Keratinocyte (primary cell): ENCODE data around the gene SPATA24. TPM values are rescaled to one million over a fixed set of nuclear protein-coding genes. Genes with fewer than 3 reads are reported as not detected.

Experiments used
- DNase-seq: peaks from one replicate; pipeline ENCODE4 v3.0.0-alpha.2; 2011; ENCODE audit warnings: low read depth, missing footprints, low spot score
- FAIRE-seq: peaks from 2 replicates; lab custom pipeline; 2011; peaks lifted over from hg19 to GRCh38; lab: Jason Lieb, UNC
- H2AFZ ChIP-seq: 2 replicates; pipeline ENCODE4 v1.6.0; 2012; ENCODE audit warnings: low read length, control low read depth, inconsistent platforms; ENCODE audit not compliant: control insufficient read depth
- H3K27ac ChIP-seq: 2 replicates; pipeline ENCODE4 v1.5.1; 2011; ENCODE audit warnings: low read length; ENCODE audit not compliant: control insufficient read depth, insufficient read depth
- H3K27me3 ChIP-seq: 3 replicates; pipeline ENCODE4 v1.6.0; 2011; ENCODE audit warnings: low read length; ENCODE audit not compliant: control insufficient read depth, insufficient read depth; ENCODE audit errors: extremely low read depth
- H3K36me3 ChIP-seq, 2 experiments: 2 replicates in 1 of 2; 3 replicates in 1 of 2; pipeline ENCODE4 v1.5.1; 2011; ENCODE audit warnings: low read length in 2 of 2, mild to moderate bottlenecking in 1 of 2; ENCODE audit not compliant: control insufficient read depth in 2 of 2, insufficient read depth in 2 of 2; ENCODE audit errors: extremely low read depth in 1 of 2
- H3K4me1 ChIP-seq: 3 replicates; pipeline ENCODE4 v1.5.1; 2011; ENCODE audit warnings: low read length; ENCODE audit not compliant: control insufficient read depth, insufficient read depth; ENCODE audit errors: extremely low read depth
- H3K4me2 ChIP-seq: 3 replicates; pipeline ENCODE4 v1.6.0; 2011; ENCODE audit warnings: low read depth, low read length; ENCODE audit not compliant: control insufficient read depth, insufficient read depth; ENCODE audit errors: extremely low read depth
- H3K4me3 ChIP-seq, 3 experiments: fragments of 200-600 bp in 1 of 3; sonication (generic) in 1 of 3; 2 replicates in 2 of 3; 3 replicates in 1 of 3; pipeline ENCODE4 v1.5.1; 2011 to 2016; ENCODE audit warnings: low read length in 3 of 3, mild to moderate bottlenecking in 3 of 3, control low read depth in 2 of 3, inconsistent platforms in 1 of 3, low read depth in 1 of 3, mixed read lengths in 1 of 3, mixed run types in 1 of 3, moderate library complexity in 1 of 3; ENCODE audit not compliant: control insufficient read depth in 2 of 3, insufficient read depth in 2 of 3; ENCODE audit errors: extremely low read depth in 1 of 3
- H3K79me2 ChIP-seq: 2 replicates; pipeline ENCODE4 v1.6.0; 2012; ENCODE audit warnings: low read length; ENCODE audit not compliant: control insufficient read depth, insufficient read depth
- H3K9ac ChIP-seq: 3 replicates; pipeline ENCODE4 v1.6.0; 2011; ENCODE audit warnings: low read length; ENCODE audit not compliant: control insufficient read depth, insufficient read depth; ENCODE audit errors: extremely low read depth
- H3K9me1 ChIP-seq: 3 replicates; pipeline ENCODE4 v1.6.0; 2011; ENCODE audit warnings: low read length; ENCODE audit not compliant: control insufficient read depth, insufficient read depth; ENCODE audit errors: extremely low read depth
- H3K9me3 ChIP-seq: 2 replicates; pipeline ENCODE4 v1.5.1; 2012; ENCODE audit warnings: low read depth, low read length; ENCODE audit not compliant: control insufficient read depth
- H4K20me1 ChIP-seq: 3 replicates; pipeline ENCODE4 v1.6.0; 2011; ENCODE audit warnings: low read length; ENCODE audit not compliant: control insufficient read depth, insufficient read depth; ENCODE audit errors: extremely low read depth
- CTCF ChIP-seq, 3 experiments: IDR thresholded peaks in 1 of 3; conservative IDR thresholded peaks in 1 of 3; optimal IDR thresholded peaks in 1 of 3; 2 replicates in 2 of 3; 3 replicates in 1 of 3; pipeline versions ENCODE3 to v1.5.1; 2011; ENCODE audit warnings: low read length in 3 of 3, mild to moderate bottlenecking in 3 of 3, moderate library complexity in 2 of 3, control low read depth in 1 of 3, inconsistent platforms in 1 of 3; ENCODE audit not compliant: insufficient read depth in 2 of 3; ENCODE audit errors: extremely low read depth in 1 of 3
- EZH2 ChIP-seq: IDR thresholded peaks from one replicate; pipeline ENCODE4 v1.6.1; 2012; ENCODE audit warnings: inconsistent platforms, mild to moderate bottlenecking, low read length, moderate library complexity
- dilution Hi-C: fragments of 300-500 bp; cut with MboI; formaldehyde crosslinking; loops from one replicate; pipeline ENCODE4 v1.7.0; 2020; ENCODE audit warnings: low sequenced_read_pairs; ENCODE audit not compliant: extremely low pct_ligation_motif_present
- polyA plus RNA-seq, 5 experiments: library from polyadenylated mRNA; depleted of rRNA in 3 of 5; stranded (reverse) in 3 of 5; stranded (forward) in 1 of 5; unstranded in 1 of 5; fragments of >200 nt; gene quantifications; 1 replicate in 1 of 5; 2 replicates in 3 of 5; 3 replicates in 1 of 5; pipeline versions ENCODE4 v1.2.1 to v1.2.3, GENCODE V29; 2011 to 2012; ENCODE audit warnings: missing spikeins in 2 of 5, low read depth in 1 of 5, low replicate concordance in 1 of 5

Gene SPATA24
- polyA plus RNA-seq, 1 donor (not counting 4 experiments of a cell fraction or from before 2014, with no cell fraction given): 4.9 TPM

- Histone ChIP-seq H3K9me1 (no peaks in the 10 kb centered on the region), H3K4me3 (peak overlapping the region; percentile 69 to 92 (median 84)), H3K79me2 (peaks cover 15% of the 10 kb centered on the region), H4K20me1 (no peaks in the 10 kb centered on the region), H3K27ac (peak overlapping the region; percentile 91), H3K4me1 (peaks cover 19% of the 10 kb centered on the region), H3K9me3 (no peaks in the 10 kb centered on the region), H3K36me3 (peaks cover 0 to 4% of the 10 kb centered on the region in 2 experiments), H3K4me2 (peak overlapping the region; percentile 90), H2AFZ (peak overlapping the region; percentile 85), H3K9ac (peak overlapping the region; percentile 93), H3K27me3 (no peaks in the 10 kb centered on the region)
- DNase-seq: peak; percentile 98
- dilution Hi-C loops: no loop called here
- FAIRE-seq: peak; percentile 91
- no peak for TF ChIP-seq CTCF (optimal IDR thresholded peaks at IDR 0.05 in 1 of 3, IDR thresholded peaks at IDR 0.05 in 1 of 3, conservative IDR thresholded peaks at IDR 0.05 in 1 of 3; ENCODE audit: extremely low read depth in 1 of 3, insufficient read depth in 2 of 3, low read length in 3 of 3)
- TF ChIP-seq EZH2: no peak
Observed at GRCh38 chr5:139391570-139392323, 12.1 kb downstream of the SPATA24 start.

- Histone ChIP-seq H2AFZ (peak overlapping the region; percentile 85), H3K79me2 (peaks cover 15% of the 10 kb centered on the region), H3K9ac (peak overlapping the region; percentile 93), H3K9me1 (no peaks in the 10 kb centered on the region), H4K20me1 (no peaks in the 10 kb centered on the region), H3K36me3 (peaks cover 0 to 4% of the 10 kb centered on the region in 2 experiments), H3K27ac (peak overlapping the region; percentile 91), H3K4me2 (peak overlapping the region; percentile 90), H3K27me3 (no peaks in the 10 kb centered on the region), H3K4me3 (peak overlapping the region; percentile 69 to 92 (median 84)), H3K9me3 (no peaks in the 10 kb centered on the region), H3K4me1 (peaks cover 27% of the 10 kb centered on the region)
- DNase-seq: no peak
- FAIRE-seq: no peak
- TF ChIP-seq CTCF (optimal IDR thresholded peaks at IDR 0.05 in 1 of 3, IDR thresholded peaks at IDR 0.05 in 1 of 3, conservative IDR thresholded peaks at IDR 0.05 in 1 of 3; ENCODE audit: extremely low read depth in 1 of 3, insufficient read depth in 2 of 3, low read length in 3 of 3): no peak
- TF ChIP-seq EZH2: no peak
- dilution Hi-C loops: no loop called here
Observed at GRCh38 chr5:139390639-139391569, 13.0 kb downstream of the SPATA24 start.
